Measurements from ENCODE around the gene TTLL12.

- TF ChIP-seq, protein P1, sequence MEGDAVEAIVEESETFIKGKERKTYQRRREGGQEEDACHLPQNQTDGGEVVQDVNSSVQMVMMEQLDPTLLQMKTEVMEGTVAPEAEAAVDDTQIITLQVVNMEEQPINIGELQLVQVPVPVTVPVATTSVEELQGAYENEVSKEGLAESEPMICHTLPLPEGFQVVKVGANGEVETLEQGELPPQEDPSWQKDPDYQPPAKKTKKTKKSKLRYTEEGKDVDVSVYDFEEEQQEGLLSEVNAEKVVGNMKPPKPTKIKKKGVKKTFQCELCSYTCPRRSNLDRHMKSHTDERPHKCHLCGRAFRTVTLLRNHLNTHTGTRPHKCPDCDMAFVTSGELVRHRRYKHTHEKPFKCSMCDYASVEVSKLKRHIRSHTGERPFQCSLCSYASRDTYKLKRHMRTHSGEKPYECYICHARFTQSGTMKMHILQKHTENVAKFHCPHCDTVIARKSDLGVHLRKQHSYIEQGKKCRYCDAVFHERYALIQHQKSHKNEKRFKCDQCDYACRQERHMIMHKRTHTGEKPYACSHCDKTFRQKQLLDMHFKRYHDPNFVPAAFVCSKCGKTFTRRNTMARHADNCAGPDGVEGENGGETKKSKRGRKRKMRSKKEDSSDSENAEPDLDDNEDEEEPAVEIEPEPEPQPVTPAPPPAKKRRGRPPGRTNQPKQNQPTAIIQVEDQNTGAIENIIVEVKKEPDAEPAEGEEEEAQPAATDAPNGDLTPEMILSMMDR (conservative IDR thresholded peaks at IDR 0.05; ENCODE audit: low read depth in 2 of 2), result no peak
- no peak for TF ChIP-seq EZH2 (IDR thresholded peaks at IDR 0.05; ENCODE audit: low read depth, unreplicated experiment)
- no peak for TF ChIP-seq EZH2phosphoT487 (IDR thresholded peaks at IDR 0.05; ENCODE audit: unreplicated experiment)
- TF ChIP-seq CREB1 (CRISPR knock-in tag; IDR thresholded peaks at IDR 0.05; ENCODE audit: low read depth), result no peak
- TF ChIP-seq, protein P2, sequence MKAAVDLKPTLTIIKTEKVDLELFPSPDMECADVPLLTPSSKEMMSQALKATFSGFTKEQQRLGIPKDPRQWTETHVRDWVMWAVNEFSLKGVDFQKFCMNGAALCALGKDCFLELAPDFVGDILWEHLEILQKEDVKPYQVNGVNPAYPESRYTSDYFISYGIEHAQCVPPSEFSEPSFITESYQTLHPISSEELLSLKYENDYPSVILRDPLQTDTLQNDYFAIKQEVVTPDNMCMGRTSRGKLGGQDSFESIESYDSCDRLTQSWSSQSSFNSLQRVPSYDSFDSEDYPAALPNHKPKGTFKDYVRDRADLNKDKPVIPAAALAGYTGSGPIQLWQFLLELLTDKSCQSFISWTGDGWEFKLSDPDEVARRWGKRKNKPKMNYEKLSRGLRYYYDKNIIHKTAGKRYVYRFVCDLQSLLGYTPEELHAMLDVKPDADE (IDR thresholded peaks at IDR 0.05), result no peak
- TF ChIP-seq POLR2AphosphoS5 (IDR thresholded peaks at IDR 0.05; ENCODE audit: low read depth), result no peak
- TF ChIP-seq, protein P3, sequence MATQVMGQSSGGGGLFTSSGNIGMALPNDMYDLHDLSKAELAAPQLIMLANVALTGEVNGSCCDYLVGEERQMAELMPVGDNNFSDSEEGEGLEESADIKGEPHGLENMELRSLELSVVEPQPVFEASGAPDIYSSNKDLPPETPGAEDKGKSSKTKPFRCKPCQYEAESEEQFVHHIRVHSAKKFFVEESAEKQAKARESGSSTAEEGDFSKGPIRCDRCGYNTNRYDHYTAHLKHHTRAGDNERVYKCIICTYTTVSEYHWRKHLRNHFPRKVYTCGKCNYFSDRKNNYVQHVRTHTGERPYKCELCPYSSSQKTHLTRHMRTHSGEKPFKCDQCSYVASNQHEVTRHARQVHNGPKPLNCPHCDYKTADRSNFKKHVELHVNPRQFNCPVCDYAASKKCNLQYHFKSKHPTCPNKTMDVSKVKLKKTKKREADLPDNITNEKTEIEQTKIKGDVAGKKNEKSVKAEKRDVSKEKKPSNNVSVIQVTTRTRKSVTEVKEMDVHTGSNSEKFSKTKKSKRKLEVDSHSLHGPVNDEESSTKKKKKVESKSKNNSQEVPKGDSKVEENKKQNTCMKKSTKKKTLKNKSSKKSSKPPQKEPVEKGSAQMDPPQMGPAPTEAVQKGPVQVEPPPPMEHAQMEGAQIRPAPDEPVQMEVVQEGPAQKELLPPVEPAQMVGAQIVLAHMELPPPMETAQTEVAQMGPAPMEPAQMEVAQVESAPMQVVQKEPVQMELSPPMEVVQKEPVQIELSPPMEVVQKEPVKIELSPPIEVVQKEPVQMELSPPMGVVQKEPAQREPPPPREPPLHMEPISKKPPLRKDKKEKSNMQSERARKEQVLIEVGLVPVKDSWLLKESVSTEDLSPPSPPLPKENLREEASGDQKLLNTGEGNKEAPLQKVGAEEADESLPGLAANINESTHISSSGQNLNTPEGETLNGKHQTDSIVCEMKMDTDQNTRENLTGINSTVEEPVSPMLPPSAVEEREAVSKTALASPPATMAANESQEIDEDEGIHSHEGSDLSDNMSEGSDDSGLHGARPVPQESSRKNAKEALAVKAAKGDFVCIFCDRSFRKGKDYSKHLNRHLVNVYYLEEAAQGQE (IDR thresholded peaks at IDR 0.05; ENCODE audit: unreplicated experiment), result no peak
- no peak for TF ChIP-seq ZNF331 (CRISPR knock-in tag; IDR thresholded peaks at IDR 0.05; ENCODE audit: low read depth)
- TF ChIP-seq JUNB (IDR thresholded peaks at IDR 0.05; ENCODE audit: unreplicated experiment), result no peak
- TF ChIP-seq STAT1 (IDR thresholded peaks at IDR 0.05; ENCODE audit: unreplicated experiment), result no peak
- TF ChIP-seq ZNF114 (CRISPR knock-in tag; IDR thresholded peaks at IDR 0.05), result no peak
These were observed 4.9 kb upstream of the TTLL12 start for GRCh38 chr22:43191831-43192230.

All from GM23338 (cell line).